OCI-LY1 (cell line): ENCODE data around the gene RADIL.

Experiments used
- H2AFZ ChIP-seq: fragments of 200-600 bp; sonication (generic), shearing (Covaris generic); 2 replicates; pipeline ENCODE4 v1.6.0; 2014; ENCODE audit warnings: antibody characterized with exemption, mild to moderate bottlenecking, low read length
- H3F3A ChIP-seq: fragments of 200-600 bp; sonication (generic), shearing (Covaris generic); 2 replicates; pipeline ENCODE4 v1.6.0; 2014; ENCODE audit warnings: mild to moderate bottlenecking, antibody characterized with exemption, low read length, moderate library complexity; ENCODE audit not compliant: insufficient read depth
- H3K27ac ChIP-seq: fragments of 200-600 bp; sonication (generic); 2 replicates; pipeline ENCODE4 v1.5.1; 2014; ENCODE audit warnings: low read length, mixed run types, mild to moderate bottlenecking, low read depth; ENCODE audit not compliant: poor library complexity, severe bottlenecking
- H3K27me3 ChIP-seq: fragments of 200-600 bp; sonication (generic); 2 replicates; pipeline ENCODE4 v1.6.0; 2014; ENCODE audit warnings: antibody characterized with exemption, mild to moderate bottlenecking, low read length, moderate library complexity; ENCODE audit not compliant: insufficient read depth
- H3K36me3 ChIP-seq: fragments of 200-600 bp; sonication (generic); 2 replicates; pipeline ENCODE4 v1.6.1; 2014; ENCODE audit warnings: mild to moderate bottlenecking, antibody characterized with exemption, low read length, moderate library complexity, mixed read lengths; ENCODE audit not compliant: insufficient read depth
- H3K4me1 ChIP-seq: fragments of 200-600 bp; sonication (generic); 2 replicates; pipeline ENCODE4 v1.5.1; 2014; ENCODE audit warnings: mild to moderate bottlenecking, low read length, moderate library complexity; ENCODE audit not compliant: insufficient read depth, severe bottlenecking
- H3K4me2 ChIP-seq: fragments of 200-600 bp; sonication (generic), shearing (Covaris generic); 2 replicates; pipeline ENCODE4 v1.6.1; 2014; ENCODE audit warnings: low read length
- H3K4me3 ChIP-seq: fragments of 200-600 bp; sonication (generic); 2 replicates; pipeline ENCODE4 v1.5.1; 2014; ENCODE audit warnings: low read length, low read depth, mild to moderate bottlenecking, mixed read lengths; ENCODE audit not compliant: poor library complexity, severe bottlenecking
- H3K79me2 ChIP-seq: fragments of 200-600 bp; shearing (Covaris generic); 2 replicates; pipeline ENCODE4 v1.6.1; 2016; ENCODE audit warnings: mixed run types, low read length, mixed read lengths; ENCODE audit not compliant: insufficient read depth
- H3K9ac ChIP-seq: fragments of 200-600 bp; sonication (generic), shearing (Covaris generic); 2 replicates; pipeline ENCODE4 v1.6.1; 2014; ENCODE audit warnings: mild to moderate bottlenecking, low read length, mixed read lengths
- H3K9me2 ChIP-seq: fragments of 200-600 bp; sonication (generic), shearing (Covaris generic); 2 replicates; pipeline ENCODE4 v1.6.1; 2014; ENCODE audit warnings: low read depth, mild to moderate bottlenecking, low read length, mixed read lengths
- H3K9me3 ChIP-seq: fragments of 200-600 bp; shearing (Covaris generic); 2 replicates; pipeline ENCODE4 v1.6.1; 2014; ENCODE audit warnings: low read length, mixed read lengths
- H4K20me1 ChIP-seq: fragments of 200-600 bp; sonication (generic), shearing (Covaris generic); 2 replicates; pipeline ENCODE4 v1.6.0; 2016; ENCODE audit warnings: mild to moderate bottlenecking, low read length; ENCODE audit not compliant: insufficient read depth
- EZH2 ChIP-seq: fragments of 200-600 bp; sonication (generic), shearing (Covaris generic); IDR thresholded peaks from 2 replicates; pipeline ENCODE4 v1.8.0; 2017; ENCODE audit warnings: borderline replicate concordance, mixed run types, mild to moderate bottlenecking, antibody characterized with exemption, low read length, moderate library complexity, mixed read lengths
- TF ChIP-seq, protein P1 (sequence below): fragments of 200-600 bp; sonication (generic), shearing (Covaris generic); IDR thresholded peaks from 2 replicates; pipeline ENCODE4 v1.5.1; 2017; ENCODE audit warnings: mild to moderate bottlenecking, antibody characterized with exemption, low read length, moderate library complexity, mixed read lengths

The RADIL gene

DNA sequence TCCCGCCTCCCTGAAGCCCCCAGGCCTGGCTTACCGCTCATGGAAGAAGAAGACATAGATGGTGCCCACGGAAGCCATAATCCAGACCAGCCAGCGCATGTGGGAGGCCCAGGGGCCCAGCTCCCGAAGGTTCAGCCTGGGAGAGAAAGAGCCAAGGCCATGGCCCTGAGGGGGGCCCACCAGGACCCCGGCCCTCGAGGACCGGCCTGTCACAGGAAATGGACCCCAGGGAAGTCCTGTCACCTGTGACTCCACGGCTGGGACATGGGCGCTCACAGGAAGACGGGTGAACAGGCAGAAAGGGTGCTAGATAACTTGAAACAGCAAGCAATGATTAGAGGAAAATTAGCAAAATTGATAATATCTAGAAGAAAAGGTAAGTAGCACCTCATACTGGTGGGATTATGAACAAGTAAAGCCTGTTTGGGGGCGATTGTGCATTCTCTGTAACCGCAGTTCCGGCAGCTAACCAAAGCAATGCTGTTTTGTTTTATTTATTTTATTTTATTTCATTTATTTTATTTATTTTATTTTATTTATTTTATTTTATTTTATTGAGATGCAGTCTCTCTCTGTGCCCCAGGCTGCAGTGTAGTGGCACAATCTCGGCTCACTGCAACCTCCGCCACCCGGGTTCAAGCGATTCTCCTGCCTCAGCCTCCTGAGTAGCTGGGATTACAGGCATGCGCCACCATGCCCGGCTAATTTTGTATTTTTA is 27.8 kb upstream of the RADIL start:
- peaks cover 8% of the 10 kb centered on the region; the same call in 1 of the 2 replicates for H3K27me3 ChIP-seq
- H3K79me2 ChIP-seq: no peaks in the 10 kb centered on the region
- TF ChIP-seq, protein P1, sequence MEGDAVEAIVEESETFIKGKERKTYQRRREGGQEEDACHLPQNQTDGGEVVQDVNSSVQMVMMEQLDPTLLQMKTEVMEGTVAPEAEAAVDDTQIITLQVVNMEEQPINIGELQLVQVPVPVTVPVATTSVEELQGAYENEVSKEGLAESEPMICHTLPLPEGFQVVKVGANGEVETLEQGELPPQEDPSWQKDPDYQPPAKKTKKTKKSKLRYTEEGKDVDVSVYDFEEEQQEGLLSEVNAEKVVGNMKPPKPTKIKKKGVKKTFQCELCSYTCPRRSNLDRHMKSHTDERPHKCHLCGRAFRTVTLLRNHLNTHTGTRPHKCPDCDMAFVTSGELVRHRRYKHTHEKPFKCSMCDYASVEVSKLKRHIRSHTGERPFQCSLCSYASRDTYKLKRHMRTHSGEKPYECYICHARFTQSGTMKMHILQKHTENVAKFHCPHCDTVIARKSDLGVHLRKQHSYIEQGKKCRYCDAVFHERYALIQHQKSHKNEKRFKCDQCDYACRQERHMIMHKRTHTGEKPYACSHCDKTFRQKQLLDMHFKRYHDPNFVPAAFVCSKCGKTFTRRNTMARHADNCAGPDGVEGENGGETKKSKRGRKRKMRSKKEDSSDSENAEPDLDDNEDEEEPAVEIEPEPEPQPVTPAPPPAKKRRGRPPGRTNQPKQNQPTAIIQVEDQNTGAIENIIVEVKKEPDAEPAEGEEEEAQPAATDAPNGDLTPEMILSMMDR: no peak
- TF ChIP-seq EZH2: no peak
- no peaks in the 10 kb centered on the region for H3K36me3 ChIP-seq
- no peak overlapping the region for H3K4me2 ChIP-seq
- no peak overlapping the region for H2AFZ ChIP-seq
- no peak overlapping the region for H3K9ac ChIP-seq
- no peaks in the 10 kb centered on the region for H3F3A ChIP-seq
- H3K9me3 ChIP-seq: no peaks in the 10 kb centered on the region
- no peaks in the 10 kb centered on the region for H3K4me1 ChIP-seq
- no peaks in the 10 kb centered on the region for H4K20me1 ChIP-seq
- H3K9me2 ChIP-seq: no peaks in the 10 kb centered on the region
- H3K4me3 ChIP-seq: no peak overlapping the region
- no peak overlapping the region for H3K27ac ChIP-seq

DNA sequence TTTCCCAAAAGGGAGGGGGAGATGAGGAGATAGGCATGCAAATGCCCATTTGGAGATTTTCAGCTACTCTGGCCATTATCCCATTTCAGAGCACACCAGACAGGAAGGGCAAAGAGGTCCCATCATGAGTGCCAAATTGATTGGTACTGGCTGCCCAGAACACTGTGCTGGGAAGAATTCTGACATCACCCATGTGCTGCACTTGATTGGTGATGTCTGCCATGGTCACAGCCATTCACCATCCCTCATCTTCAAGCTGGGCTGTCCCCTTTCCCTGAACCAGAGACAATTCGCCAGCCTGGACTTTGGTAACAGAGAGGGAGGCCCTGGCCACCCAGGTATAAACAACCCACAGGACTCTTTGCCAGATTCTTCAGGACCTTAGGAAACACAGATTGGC is 23.2 kb upstream of the RADIL start:
- H3K4me3 ChIP-seq: no peak overlapping the region
- H3K36me3 ChIP-seq: no peaks in the 10 kb centered on the region
- no peaks in the 10 kb centered on the region for H3K9me2 ChIP-seq
- H2AFZ ChIP-seq: no peak overlapping the region
- H3F3A ChIP-seq: no peaks in the 10 kb centered on the region
- no peak overlapping the region for H3K4me2 ChIP-seq
- H3K27ac ChIP-seq: no peak overlapping the region
- H3K4me1 ChIP-seq: no peaks in the 10 kb centered on the region
- TF ChIP-seq EZH2: no peak
- TF ChIP-seq, protein P1: no peak
- H4K20me1 ChIP-seq: no peaks in the 10 kb centered on the region
- H3K9ac ChIP-seq: no peak overlapping the region
- H3K9me3 ChIP-seq: no peaks in the 10 kb centered on the region
- H3K27me3 ChIP-seq: peaks cover 8% of the 10 kb centered on the region; the same call in 1 of the 2 replicates
- H3K79me2 ChIP-seq: no peaks in the 10 kb centered on the region

DNA sequence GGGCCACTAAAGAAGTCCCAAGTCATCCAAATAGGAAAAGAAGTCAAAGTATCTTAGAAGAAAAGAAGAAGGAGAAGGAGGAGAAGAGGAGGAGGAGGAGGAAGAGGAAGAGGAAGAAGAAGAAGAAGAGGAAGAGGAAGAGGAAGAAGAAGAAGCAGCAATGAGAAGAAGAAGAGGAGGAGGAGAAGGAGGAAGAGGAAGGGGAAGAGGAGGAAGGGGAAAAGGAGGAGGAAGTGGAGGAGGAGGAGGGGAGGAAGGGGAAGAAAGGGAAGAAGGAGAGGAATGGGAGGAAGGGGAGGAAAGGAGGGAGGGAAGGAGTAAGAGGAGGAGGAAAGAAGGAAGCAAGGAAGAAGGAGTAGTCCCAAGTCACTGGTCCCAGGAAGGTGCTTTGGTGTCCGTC is 21.7 kb upstream of the RADIL start:
- Histone ChIP-seq H3K9me2 (no peaks in the 10 kb centered on the region), H3K4me1 (no peaks in the 10 kb centered on the region), H3K79me2 (no peaks in the 10 kb centered on the region), H3K9ac (no peak overlapping the region), H4K20me1 (no peaks in the 10 kb centered on the region), H3K27me3 (peaks cover 8% of the 10 kb centered on the region; the same call in 1 of the 2 replicates), H3K4me2 (no peak overlapping the region), H2AFZ (no peak overlapping the region), H3K4me3 (no peak overlapping the region), H3F3A (no peaks in the 10 kb centered on the region), H3K36me3 (no peaks in the 10 kb centered on the region), H3K27ac (no peak overlapping the region), H3K9me3 (no peaks in the 10 kb centered on the region)
- TF ChIP-seq, protein P1: no peak
- no peak for TF ChIP-seq EZH2
